Measurements from ENCODE around the gene IGHMBP2.
"Not testable (repeated sequence)": the region's sequence is repeated elsewhere in the genome, so short reads cannot be mapped to it uniquely, and the experiment has no call there.

Gene IGHMBP2

DNA sequence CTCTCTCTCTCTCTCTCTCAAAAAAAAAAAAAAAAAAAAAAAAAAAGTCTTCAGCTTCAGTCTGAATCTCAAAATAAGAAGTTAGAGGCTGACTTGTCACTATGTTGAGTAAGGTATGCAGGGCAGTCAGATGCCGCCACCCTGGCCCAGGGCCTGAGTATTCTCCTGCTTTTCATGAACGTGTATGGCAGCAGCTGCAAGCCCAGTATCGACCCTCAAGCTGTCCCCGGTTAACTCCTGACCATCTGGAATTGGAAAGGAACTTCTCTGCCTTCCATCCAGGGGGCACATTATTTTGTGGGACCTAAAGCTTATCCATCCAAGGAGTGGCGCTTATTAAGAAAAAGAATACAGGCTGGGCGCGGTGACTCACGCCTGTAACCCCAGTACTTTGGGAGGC is 65.7 kb downstream of the IGHMBP2 start:
- no peak for DNase-seq (ENCODE audit: low spot score)
- TF ChIP-seq, protein P1, sequence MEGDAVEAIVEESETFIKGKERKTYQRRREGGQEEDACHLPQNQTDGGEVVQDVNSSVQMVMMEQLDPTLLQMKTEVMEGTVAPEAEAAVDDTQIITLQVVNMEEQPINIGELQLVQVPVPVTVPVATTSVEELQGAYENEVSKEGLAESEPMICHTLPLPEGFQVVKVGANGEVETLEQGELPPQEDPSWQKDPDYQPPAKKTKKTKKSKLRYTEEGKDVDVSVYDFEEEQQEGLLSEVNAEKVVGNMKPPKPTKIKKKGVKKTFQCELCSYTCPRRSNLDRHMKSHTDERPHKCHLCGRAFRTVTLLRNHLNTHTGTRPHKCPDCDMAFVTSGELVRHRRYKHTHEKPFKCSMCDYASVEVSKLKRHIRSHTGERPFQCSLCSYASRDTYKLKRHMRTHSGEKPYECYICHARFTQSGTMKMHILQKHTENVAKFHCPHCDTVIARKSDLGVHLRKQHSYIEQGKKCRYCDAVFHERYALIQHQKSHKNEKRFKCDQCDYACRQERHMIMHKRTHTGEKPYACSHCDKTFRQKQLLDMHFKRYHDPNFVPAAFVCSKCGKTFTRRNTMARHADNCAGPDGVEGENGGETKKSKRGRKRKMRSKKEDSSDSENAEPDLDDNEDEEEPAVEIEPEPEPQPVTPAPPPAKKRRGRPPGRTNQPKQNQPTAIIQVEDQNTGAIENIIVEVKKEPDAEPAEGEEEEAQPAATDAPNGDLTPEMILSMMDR (IDR thresholded peaks at IDR 0.05; ENCODE audit: extremely low read depth, missing control alignments) = no peak

DNA sequence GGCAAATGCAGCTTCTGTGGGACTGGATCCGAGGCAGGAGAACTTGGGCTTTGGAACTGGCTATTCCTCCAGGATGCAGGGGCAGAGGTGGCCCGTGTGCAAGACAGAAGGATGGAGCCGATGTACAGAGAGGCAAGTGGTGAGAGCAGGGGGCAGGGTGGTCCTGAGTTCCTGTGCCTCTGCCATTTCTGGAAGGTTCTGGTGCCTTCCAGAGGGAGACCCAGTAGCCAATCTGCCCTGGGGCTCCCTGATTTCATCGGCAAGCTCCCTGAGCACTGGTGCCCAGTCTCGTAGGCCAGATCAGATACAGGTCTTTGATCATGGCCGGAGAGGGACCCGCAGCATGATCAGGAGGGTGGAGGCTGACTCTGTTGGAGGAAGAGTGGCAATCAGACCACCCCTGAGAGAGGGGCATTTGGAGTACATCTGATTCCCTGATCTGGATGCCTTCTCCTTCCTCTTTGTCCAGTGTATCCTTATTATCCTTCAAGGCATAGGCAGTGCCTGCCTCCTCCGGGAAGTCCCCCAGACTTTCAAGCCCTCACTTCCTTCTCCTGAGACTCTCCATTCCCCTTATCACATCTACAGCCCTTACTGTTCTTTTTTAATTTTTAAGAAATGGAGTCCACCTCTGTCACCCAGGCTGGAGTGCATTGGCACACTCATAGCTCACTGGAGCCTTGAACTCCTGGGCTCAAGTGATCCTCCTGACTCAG is 67.4 kb downstream of the IGHMBP2 start:
- TF ChIP-seq, protein P1 (IDR thresholded peaks at IDR 0.05; ENCODE audit: extremely low read depth, missing control alignments) = no peak
- DNase-seq (ENCODE audit: low spot score) = no peak

DNA sequence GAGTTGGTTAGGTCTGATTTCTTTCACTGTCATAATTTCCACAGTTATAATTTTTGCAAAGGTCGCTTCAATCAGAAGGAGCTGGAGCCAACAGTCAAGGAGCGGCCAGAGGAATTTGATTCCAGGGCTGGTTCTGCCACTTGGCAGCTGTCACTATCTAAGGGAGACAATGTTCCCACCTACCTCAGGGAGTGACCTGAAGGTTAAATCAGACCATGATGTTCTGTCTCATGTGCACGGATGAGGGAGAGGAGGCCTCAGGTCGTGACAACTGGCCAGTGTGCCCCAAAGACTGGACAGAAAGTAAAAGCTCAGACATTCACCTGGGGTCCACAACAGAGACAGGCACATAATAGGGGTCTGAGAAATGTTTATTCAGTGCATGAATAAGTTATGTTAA is 69.5 kb downstream of the IGHMBP2 start:
- TF ChIP-seq, protein P1 (IDR thresholded peaks at IDR 0.05; ENCODE audit: extremely low read depth, missing control alignments) = no peak
- no peak for DNase-seq (ENCODE audit: low spot score)

DNA sequence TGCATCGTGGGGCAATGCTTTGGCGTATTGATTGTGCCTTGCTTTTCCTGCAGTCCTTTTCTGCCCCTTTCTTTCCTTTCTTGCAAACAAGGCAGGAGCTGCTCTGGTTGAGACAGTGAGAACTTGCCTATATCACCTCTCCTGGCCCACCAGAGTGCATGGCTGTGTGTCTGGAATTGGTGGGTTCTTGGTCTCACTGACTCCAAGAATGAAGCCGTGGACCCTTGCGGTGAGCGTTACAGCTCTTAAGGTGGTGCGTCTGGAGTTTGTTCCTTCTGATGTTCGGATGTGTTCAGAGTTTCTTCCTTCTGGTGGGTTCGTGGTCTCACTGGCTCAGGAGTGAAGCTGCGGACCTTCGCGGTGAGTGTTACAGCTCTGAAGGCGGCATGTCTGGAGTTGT is 70.0 kb downstream of the IGHMBP2 start:
- not testable (repeated sequence) for DNase-seq (ENCODE audit: low spot score)

DNA sequence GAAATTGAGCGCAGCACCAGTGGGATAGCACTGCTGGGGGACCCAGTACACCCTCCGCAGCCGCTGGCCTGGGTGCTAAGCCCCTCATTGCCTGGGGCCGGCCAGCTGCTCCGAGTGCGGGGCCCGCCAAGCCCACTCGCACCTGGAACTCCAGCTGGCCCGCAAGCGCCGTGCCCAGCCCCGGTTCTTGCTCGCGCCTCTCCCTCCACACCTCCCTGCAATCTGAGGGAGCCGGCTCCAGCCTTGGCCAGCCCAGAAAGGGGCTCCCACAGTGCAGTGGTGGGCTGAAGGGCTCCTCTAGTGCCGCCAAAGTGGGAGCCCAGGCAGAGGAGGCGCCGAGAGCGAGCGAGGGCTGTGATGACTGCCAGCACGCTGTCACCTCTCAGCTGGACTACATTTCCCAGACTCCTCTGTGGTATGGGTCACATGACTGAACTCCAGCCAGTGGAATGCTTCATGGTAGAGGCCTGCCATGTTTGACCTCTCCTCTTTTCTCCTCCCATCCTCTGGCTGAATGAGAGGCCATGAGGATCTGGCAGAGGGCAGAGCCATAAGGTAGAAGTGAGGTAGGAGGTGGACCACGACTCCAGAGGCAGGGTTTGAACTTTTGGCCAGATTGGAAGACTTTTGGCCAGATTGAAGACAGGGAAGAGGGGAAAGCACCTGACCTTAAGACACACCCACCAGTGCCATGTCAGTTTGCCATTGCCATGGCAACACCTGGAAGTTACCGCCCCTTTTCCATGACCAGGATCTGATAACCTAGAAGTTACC is 70.9 kb downstream of the IGHMBP2 start:
- DNase-seq (ENCODE audit: low spot score) = no peak
- TF ChIP-seq, protein P1 (IDR thresholded peaks at IDR 0.05; ENCODE audit: extremely low read depth, missing control alignments) = no peak

DNA sequence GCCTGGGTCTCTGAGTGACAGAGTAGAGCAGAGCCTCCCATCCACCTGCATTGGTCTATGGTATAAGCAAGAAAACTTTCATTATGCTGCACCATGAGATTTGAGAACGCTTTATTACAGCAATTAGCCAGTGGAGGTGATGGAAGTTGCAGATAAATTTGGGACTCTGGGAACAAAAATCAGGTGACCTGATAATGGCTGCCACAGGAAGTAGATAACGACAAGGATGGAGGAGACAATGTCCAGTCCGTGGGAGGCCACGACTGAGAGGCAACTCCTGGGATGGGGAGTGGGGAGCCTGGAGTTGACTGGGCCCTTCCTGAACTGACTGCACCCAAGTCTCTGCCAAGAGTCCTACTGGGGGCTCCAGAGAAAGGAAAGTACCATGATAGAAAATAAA is 72.4 kb downstream of the IGHMBP2 start:
- TF ChIP-seq, protein P1 (IDR thresholded peaks at IDR 0.05; ENCODE audit: extremely low read depth, missing control alignments) = no peak
- no peak for DNase-seq (ENCODE audit: low spot score)

DNA sequence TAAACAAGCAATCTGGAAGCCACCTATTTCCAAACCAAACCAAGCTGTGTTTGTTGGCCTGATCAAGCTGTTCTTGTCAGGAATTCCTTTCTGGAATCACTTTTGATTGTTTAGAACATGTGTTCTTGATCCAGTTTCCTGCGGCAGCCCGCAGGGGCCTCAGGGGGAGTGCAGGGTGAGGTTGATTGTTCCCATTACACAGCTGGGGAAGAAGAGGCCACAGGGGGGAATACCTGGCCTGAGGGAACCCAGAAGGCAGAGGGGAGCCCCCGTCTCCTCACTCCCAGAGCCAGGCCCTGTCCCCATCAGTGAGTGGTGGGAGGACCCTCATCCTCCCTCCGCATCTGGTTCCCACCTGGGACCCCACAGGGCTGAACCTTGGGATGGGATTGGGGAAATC is 72.9 kb downstream of the IGHMBP2 start:
- TF ChIP-seq, protein P1 (IDR thresholded peaks at IDR 0.05; ENCODE audit: extremely low read depth, missing control alignments) = no peak
- DNase-seq (ENCODE audit: low spot score) = no peak

All from GM20000 (cell line).